DMS53 treated with DMSO at 0.1 percent for 48 hours (cell line): ENCODE results near the gene TAS1R3.

Source experiments
- DNase-seq: peaks from one replicate; lab custom pipeline; 2025; ENCODE audit not compliant: unreplicated experiment; lab: John Stamatoyannopoulos, UW

Gene TAS1R3

GRCh38 chr1:1349256-1350012 is 18.4 kb downstream of the TAS1R3 start, which contains the start of gene DVL1:
DVL1 (minus strand) TSS chr1:1349418; CDS start chr1:1349065, 353 bp downstream.
- no peak for DNase-seq

GRCh38 chr1:1351511-1352427 is 20.7 kb downstream of the TAS1R3 start:
- peak; percentile 18 for DNase-seq

- no peak for DNase-seq
Observed at GRCh38 chr1:1352786-1353388, 21.8 kb downstream of the TAS1R3 start.

GRCh38 chr1:1353389-1354151 is 22.5 kb downstream of the TAS1R3 start:
- DNase-seq, result no peak

GRCh38 chr1:1354271-1355247 is 23.5 kb downstream of the TAS1R3 start:
- DNase-seq, result no peak

- peak; percentile 43 for DNase-seq
Observed at GRCh38 chr1:1355416-1355815, 24.3 kb downstream of the TAS1R3 start.

- DNase-seq, result no peak
Observed at GRCh38 chr1:1356166-1356795, 25.2 kb downstream of the TAS1R3 start.

GRCh38 chr1:1356796-1357401 is 25.8 kb downstream of the TAS1R3 start:
- no peak for DNase-seq

GRCh38 chr1:1357871-1358432 is 26.9 kb downstream of the TAS1R3 start:
- DNase-seq, result no peak

GRCh38 chr1:1358433-1359271 is 27.6 kb downstream of the TAS1R3 start, which contains the start of gene MXRA8:
MXRA8 (minus strand) TSS chr1:1358555; CDS start chr1:1358504, 51 bp downstream.
- no peak for DNase-seq

GRCh38 chr1:1359308-1359663 is 28.2 kb downstream of the TAS1R3 start:
- DNase-seq, result no peak

GRCh38 chr1:1359664-1360468 is 28.8 kb downstream of the TAS1R3 start:
- no peak for DNase-seq

GRCh38 chr1:1360506-1361169 is 29.6 kb downstream of the TAS1R3 start:
- no peak for DNase-seq

- no peak for DNase-seq
Observed at GRCh38 chr1:1361233-1361981, 30.3 kb downstream of the TAS1R3 start.

GRCh38 chr1:1361982-1362423 is 30.9 kb downstream of the TAS1R3 start:
- DNase-seq, result no peak
